Lung (tissue), 12 donors: ENCODE measurements around the gene LRRC8D. TPM values are rescaled to one million over a fixed set of nuclear protein-coding genes. Genes with fewer than 3 reads are reported as not detected.
A peak's percentile ranks its signal among the peaks of the same experiment; 100 is the strongest.

Experiments
- ATAC-seq: fragments of 200-7000 bp; cut with Tn5 transposase; one replicate; pipeline ENCODE4 v1.9.1; 2020; ENCODE audit warnings: moderate number of reproducible peaks; ENCODE audit not compliant: insufficient read depth, low FRiP score
- DNase-seq, 3 donors: peaks; one replicate each; pipeline ENCODE4 v3.0.0-alpha.2; 2013 to 2017
- H3K27ac ChIP-seq, 2 donors: one replicate each; pipeline ENCODE4 v1.5.1; 2013; ENCODE audit warnings: mild to moderate bottlenecking in 2 of 2, moderate library complexity in 2 of 2, control low read depth in 1 of 2, inconsistent platforms in 1 of 2, low read depth in 1 of 2, low read length in 1 of 2
- H3K27me3 ChIP-seq, 3 donors: one replicate each; pipeline ENCODE4 v1.5.1; 2013; ENCODE audit warnings: low read length in 2 of 3; ENCODE audit not compliant: control insufficient read depth in 3 of 3, insufficient read depth in 3 of 3
- H3K36me3 ChIP-seq, 4 donors: one replicate each; pipeline ENCODE4 v1.5.1; 2013; ENCODE audit warnings: low read length in 4 of 4, mild to moderate bottlenecking in 1 of 4, moderate library complexity in 1 of 4; ENCODE audit not compliant: control insufficient read depth in 4 of 4, insufficient read depth in 4 of 4
- H3K4me1 ChIP-seq, 5 donors: one replicate each; pipeline ENCODE4 v1.5.1; 2013; ENCODE audit warnings: low read length in 5 of 5, mild to moderate bottlenecking in 2 of 5, moderate library complexity in 1 of 5; ENCODE audit not compliant: control insufficient read depth in 5 of 5, insufficient read depth in 5 of 5
- H3K4me3 ChIP-seq: one replicate; pipeline ENCODE4 v1.5.1; 2013; ENCODE audit warnings: mild to moderate bottlenecking, control low read depth, moderate library complexity
- H3K9ac ChIP-seq, 2 donors: one replicate each; pipeline ENCODE4 v1.5.1; 2013; ENCODE audit warnings: low read length in 2 of 2, control low read depth in 1 of 2; ENCODE audit not compliant: insufficient read depth in 1 of 2
- H3K9me3 ChIP-seq, 4 donors: one replicate each; pipeline ENCODE4 v1.5.1; 2013; ENCODE audit warnings: low read length in 3 of 4, mild to moderate bottlenecking in 1 of 4, moderate library complexity in 1 of 4; ENCODE audit not compliant: control insufficient read depth in 4 of 4, insufficient read depth in 3 of 4
- WGBS, 2 donors: extraction: QIAGEN DNeasy Blood & Tissue Kit; methylation state at CpG; one replicate each; pipeline ENCODE4 v1.1.7; 2013; 5-methylcytosine and 5-hydroxymethylcytosine counted together
- polyA plus RNA-seq, 2 donors: library from polyadenylated mRNA; stranded (reverse); fragments of 200-250 nt; gene quantifications; one replicate each; pipeline ENCODE4 v1.2.1, GENCODE V29; 2013
- total RNA-seq, 2 donors: library from RNA; depleted of rRNA in 1 of 2; stranded (reverse); fragments of >200 nt in 1 of 2; gene quantifications; one replicate each; pipeline ENCODE4 v1.2.1, GENCODE V29; 2014 to 2021
- TF ChIP-seq, protein P1 (sequence below): IDR thresholded peaks from 2 replicates; pipeline ENCODE4 v1.5.1; 2012; ENCODE audit warnings: mild to moderate bottlenecking; ENCODE audit errors: control extremely low read depth, extremely low read depth
- donor health status: control.
- donor health status: control.
- donor health status: Bipolar disorder and iron deficiency.
- donor health status: healthy.
- donor health status: DM: yes; HTN: yes; CAD: no.

The LRRC8D gene
- total and polyA plus RNA-seq, 4 donors, result 5.1 to 24.2 (median 11.3) TPM

DNA sequence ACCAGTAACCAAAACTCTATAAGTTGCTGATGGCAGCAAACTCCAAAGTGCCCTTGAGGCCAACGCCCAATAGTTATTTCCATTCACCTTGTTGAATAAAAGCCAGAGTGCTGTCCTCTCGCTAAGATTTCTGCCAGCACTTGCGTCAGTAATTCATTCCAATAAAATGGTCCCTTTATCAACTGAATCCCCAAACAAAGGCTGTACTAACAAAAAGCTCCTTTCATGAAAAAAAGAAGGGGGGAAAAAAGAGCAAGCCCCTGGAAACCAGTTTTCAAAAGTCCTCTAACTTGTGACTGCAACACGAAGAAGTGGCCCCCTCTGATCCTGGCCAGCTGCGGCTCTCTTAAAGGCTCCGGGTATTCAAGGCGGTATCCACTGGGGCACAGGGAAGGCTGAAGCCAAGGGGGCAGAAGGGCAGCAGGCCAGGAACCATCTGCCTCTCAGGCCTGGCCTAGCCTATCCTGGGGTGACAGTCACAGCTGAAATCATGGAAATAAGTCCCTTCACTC, 118.3 kb downstream of the LRRC8D start:
- ATAC-seq (no peak), DNase-seq (peak; percentile 21 to 29 (median 29))
- Histone ChIP-seq H3K9me3 (no peaks in the 10 kb centered on the region), H3K4me3 (no peak overlapping the region), H3K36me3 (peaks cover 0 to 15% (median 2%) of the 10 kb centered on the region in 4 donors), H3K9ac (no peak overlapping the region), H3K4me1 (peaks cover 0 to 21% (median 13%) of the 10 kb centered on the region in 5 donors), H3K27me3 (no peaks in the 10 kb centered on the region), H3K27ac (no peak overlapping the region)
- TF ChIP-seq, protein P1, sequence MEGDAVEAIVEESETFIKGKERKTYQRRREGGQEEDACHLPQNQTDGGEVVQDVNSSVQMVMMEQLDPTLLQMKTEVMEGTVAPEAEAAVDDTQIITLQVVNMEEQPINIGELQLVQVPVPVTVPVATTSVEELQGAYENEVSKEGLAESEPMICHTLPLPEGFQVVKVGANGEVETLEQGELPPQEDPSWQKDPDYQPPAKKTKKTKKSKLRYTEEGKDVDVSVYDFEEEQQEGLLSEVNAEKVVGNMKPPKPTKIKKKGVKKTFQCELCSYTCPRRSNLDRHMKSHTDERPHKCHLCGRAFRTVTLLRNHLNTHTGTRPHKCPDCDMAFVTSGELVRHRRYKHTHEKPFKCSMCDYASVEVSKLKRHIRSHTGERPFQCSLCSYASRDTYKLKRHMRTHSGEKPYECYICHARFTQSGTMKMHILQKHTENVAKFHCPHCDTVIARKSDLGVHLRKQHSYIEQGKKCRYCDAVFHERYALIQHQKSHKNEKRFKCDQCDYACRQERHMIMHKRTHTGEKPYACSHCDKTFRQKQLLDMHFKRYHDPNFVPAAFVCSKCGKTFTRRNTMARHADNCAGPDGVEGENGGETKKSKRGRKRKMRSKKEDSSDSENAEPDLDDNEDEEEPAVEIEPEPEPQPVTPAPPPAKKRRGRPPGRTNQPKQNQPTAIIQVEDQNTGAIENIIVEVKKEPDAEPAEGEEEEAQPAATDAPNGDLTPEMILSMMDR, result no peak
- 74 to 90% methylated on average over 7 of the region's 7 CpGs for WGBS, 2 donors

DNA sequence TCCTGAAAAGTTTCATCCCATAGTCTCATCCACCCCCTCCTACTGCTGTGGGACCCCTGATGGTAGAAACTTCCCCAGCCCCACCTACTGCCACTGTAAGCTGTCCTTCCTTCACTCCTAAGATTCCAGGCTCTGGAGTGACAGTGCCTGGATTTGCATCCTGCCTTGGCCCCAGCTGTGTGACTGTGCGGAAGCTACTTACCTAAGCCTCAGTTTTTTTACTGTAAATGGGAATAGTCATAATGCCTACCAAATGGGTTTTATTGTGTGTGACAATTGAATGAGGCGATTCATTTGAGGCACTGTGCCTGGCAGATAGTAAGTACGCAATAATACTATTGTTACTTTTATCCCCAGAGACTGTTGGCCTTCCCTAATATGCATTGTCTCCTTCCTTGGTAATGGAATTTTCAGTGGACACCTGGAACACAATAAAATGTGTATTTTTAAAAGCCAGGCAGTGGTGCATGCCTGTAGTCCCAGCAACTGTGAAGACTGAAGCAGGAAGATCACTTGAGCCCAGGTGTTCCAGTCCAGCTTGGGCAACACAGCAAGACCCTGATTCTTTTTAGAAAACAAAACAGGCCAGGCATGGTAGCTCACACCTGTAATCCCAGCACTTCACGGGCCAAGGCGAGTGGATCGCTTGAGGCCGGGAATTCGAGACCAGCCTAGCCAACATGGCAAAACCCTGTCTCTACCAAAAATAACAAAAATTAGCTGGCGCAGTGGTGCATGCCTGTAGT, 119.0 kb downstream of the LRRC8D start:
- Histone ChIP-seq H3K27ac (no peak overlapping the region), H3K36me3 (peaks cover 0 to 8% (median 2%) of the 10 kb centered on the region in 4 donors)
- no peak for ATAC-seq

DNA sequence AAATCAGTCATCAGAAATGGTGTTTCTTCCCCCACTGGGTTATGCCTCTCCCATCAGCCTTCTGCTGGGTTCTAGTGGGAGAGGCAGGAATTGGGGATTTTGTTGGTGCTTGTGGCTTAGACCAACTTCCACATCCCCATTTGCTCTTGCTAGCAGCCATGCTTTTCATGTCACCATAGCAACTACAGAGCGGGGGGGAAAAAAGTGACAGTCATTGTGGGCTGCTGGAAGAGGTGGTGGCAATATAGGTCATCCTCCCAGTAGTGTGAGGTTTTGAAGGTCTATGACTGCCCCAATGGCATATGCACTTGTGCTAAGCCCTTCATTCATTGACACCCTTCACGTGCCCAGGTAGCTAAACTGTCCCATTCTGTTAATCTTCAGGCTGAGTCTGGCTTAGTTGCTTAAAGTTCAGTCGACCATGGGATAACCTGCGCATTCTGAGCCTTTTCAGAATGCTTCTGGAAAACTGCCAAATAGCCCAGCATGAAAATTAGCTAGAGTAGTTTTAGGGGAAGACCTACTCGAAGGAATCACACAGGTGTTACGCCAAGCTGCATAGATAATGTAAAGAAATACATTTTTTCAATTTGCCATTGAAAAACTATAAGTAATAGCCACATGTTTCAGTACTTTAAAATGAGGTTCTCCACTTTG, 120.4 kb downstream of the LRRC8D start:
- H3K27me3 ChIP-seq, result no peaks in the 10 kb centered on the region
- H3K9me3 ChIP-seq, result no peaks in the 10 kb centered on the region
- H3K27ac ChIP-seq, result no peak overlapping the region
- DNase-seq (no peak), ATAC-seq (no peak)
- WGBS, 2 donors, result 84 to 90% methylated on average over 6 of the region's 6 CpGs
- H3K4me1 ChIP-seq, result peaks cover 0 to 25% (median 12%) of the 10 kb centered on the region in 5 donors
- no peak overlapping the region for H3K4me3 ChIP-seq
- peaks cover 0 to 5% (median 1%) of the 10 kb centered on the region in 4 donors for H3K36me3 ChIP-seq
- H3K9ac ChIP-seq, result no peak overlapping the region
- TF ChIP-seq, protein P1, result no peak

More for the DNA sequence above, 119.0 kb downstream of the LRRC8D start:
- DNase-seq, result no peak
- TF ChIP-seq, protein P1, result no peak
- Histone ChIP-seq H3K4me3 (no peak overlapping the region), H3K4me1 (peaks cover 0 to 25% (median 13%) of the 10 kb centered on the region in 5 donors), H3K9me3 (no peaks in the 10 kb centered on the region), H3K27me3 (no peaks in the 10 kb centered on the region), H3K9ac (no peak overlapping the region)
- 98 to 99% methylated on average over 9 of the region's 9 CpGs for WGBS, 2 donors
